ENCODE results near the gene SMC6.

- TF ChIP-seq RB1 (IDR thresholded peaks at IDR 0.05; ENCODE audit: borderline replicate concordance) (peak; percentile 87; the same call in 1 of the 2 replicates), ETV6 (conservative IDR thresholded peaks at IDR 0.05 in 1 of 2, IDR thresholded peaks at IDR 0.05 in 1 of 2; ENCODE audit: borderline replicate concordance in 1 of 2, low read depth in 1 of 2) (no peak), NBN (IDR thresholded peaks at IDR 0.05) (no peak), EGR1 (IDR thresholded peaks at IDR 0.05; ENCODE audit: borderline replicate concordance in 1 of 2, low read depth in 2 of 2, low read length in 2 of 2) (no peak), CHD4 (IDR thresholded peaks at IDR 0.05) (no peak), SUZ12 (IDR thresholded peaks at IDR 0.05; ENCODE audit: unreplicated experiment) (no peak)
Observed at GRCh38 chr2:17752892-17753802, 463 bp downstream of the SMC6 start.
